MCF 10A (cell line): ENCODE results near the gene NAP1L5. TPM values are rescaled to one million over a fixed set of nuclear protein-coding genes. Genes with fewer than 3 reads are reported as not detected.

ENCODE experiments used
- BruUV-seq: library from RNA; stranded (reverse); fragments of 400-500 nt; replicated peaks from 2 replicates; lab custom pipeline; 2021; lab: Mats Ljungman, UMichigan
- CTCF ChIA-PET: fragments of 300-600 bp; sonication (Branson Sonifier 250); formaldehyde crosslinking; extraction: SDS; loops from one replicate; lab custom pipeline; 2021; ENCODE audit warnings: antibody characterized with exemption, inconsistent platforms; lab: Yijun Ruan, JAX
- POLR2A ChIA-PET: fragments of 300-600, 350-650 bp; sonication (Branson Sonifier 250); formaldehyde crosslinking; extraction: SDS; loops from one replicate; lab custom pipeline; 2020; ENCODE audit warnings: antibody characterized with exemption, inconsistent platforms; lab: Yijun Ruan, JAX
- DNase-seq: peaks from one replicate; pipeline ENCODE4 v3.0.0-alpha.2; 2018; ENCODE audit not compliant: unreplicated experiment
- H3K27ac Mint-ChIP-seq: one replicate; pipeline ENCODE4 v1.8.0; 2022; ENCODE audit warnings: mild to moderate bottlenecking, low read depth, mixed read lengths; ENCODE audit not compliant: unreplicated experiment
- H3K27me3 Mint-ChIP-seq: one replicate; pipeline ENCODE4 v1.8.0; 2022; ENCODE audit warnings: mixed read lengths; ENCODE audit not compliant: insufficient read depth, unreplicated experiment
- H3K36me3 Mint-ChIP-seq: one replicate; pipeline ENCODE4 v1.8.0; 2022; ENCODE audit warnings: mild to moderate bottlenecking, moderate library complexity, mixed read lengths; ENCODE audit not compliant: insufficient read depth, unreplicated experiment
- H3K4me1 Mint-ChIP-seq: one replicate; pipeline ENCODE4 v1.8.0; 2022; ENCODE audit warnings: mixed read lengths; ENCODE audit not compliant: insufficient read depth, unreplicated experiment
- H3K4me3 Mint-ChIP-seq: one replicate; pipeline ENCODE4 v1.8.0; 2022; ENCODE audit warnings: mild to moderate bottlenecking, moderate library complexity, mixed read lengths; ENCODE audit not compliant: unreplicated experiment
- H3K9me3 Mint-ChIP-seq: one replicate; pipeline ENCODE4 v1.8.0; 2022; ENCODE audit warnings: mixed read lengths; ENCODE audit not compliant: unreplicated experiment
- CTCF ChIP-seq: fragments of 200-600 bp; IDR thresholded peaks from one replicate; pipeline ENCODE4 v1.8.0; 2022; ENCODE audit warnings: antibody characterized with exemption, mild to moderate bottlenecking; ENCODE audit not compliant: unreplicated experiment
- intact Hi-C: fragments of 100-400 bp; cut with micrococcal nuclease; formaldehyde crosslinking; loops from 2 replicates; pipeline ENCODE4 v1.14.1; 2022
- total RNA-seq: library from RNA; stranded (reverse); gene quantifications from 2 replicates; pipeline ENCODE4 v1.2.3, GENCODE V29; 2022

NAP1L5 gene
- total RNA-seq, 1 experiment from 2014 or later: 0.30 TPM

- intact Hi-C loops: no loop called here
- peak overlapping the region; percentile 83 for H3K27ac Mint-ChIP-seq
- CTCF ChIA-PET: interaction anchor here (0.9 to 8.0 kb wide), 8 partner anchors 10 to 138 kb away, joined by 3 to 149 read pairs (median 8); partner anchors contain the start of genes HERC3 and PYURF
- BruUV-seq: no TSS peak
- H3K4me3 Mint-ChIP-seq: peak overlapping the region; percentile 9
- H3K4me1 Mint-ChIP-seq: peaks cover 15% of the 10 kb centered on the region
- DNase-seq: peak; percentile 76
- H3K27me3 Mint-ChIP-seq: no peaks in the 10 kb centered on the region
- H3K9me3 Mint-ChIP-seq: no peaks in the 10 kb centered on the region
- peaks cover 30% of the 10 kb centered on the region for H3K36me3 Mint-ChIP-seq
- no peak for TF ChIP-seq CTCF
- POLR2A ChIA-PET: interaction anchor here (1.0 to 2.2 kb wide), 6 partner anchors 9 to 138 kb away, joined by 3 to 13 read pairs (median 6); partner anchors contain the start of genes HERC3 and PYURF
These were observed 35.9 kb downstream of the NAP1L5 start for GRCh38 chr4:88661739-88662138.

- H3K27ac Mint-ChIP-seq: no peak overlapping the region
- ChIA-PET CTCF (interaction anchor here (0.6 to 8.0 kb wide), 10 partner anchors 9 to 361 kb away, joined by 3 to 149 read pairs (median 8); partner anchors contain the start of gene PYURF), POLR2A (interaction anchor here (1.0 to 2.2 kb wide), 5 partner anchors 10 to 137 kb away, joined by 3 to 13 read pairs (median 9); partner anchors contain the start of genes HERC3 and PYURF)
- BruUV-seq: no TSS peak
- H3K9me3 Mint-ChIP-seq: no peaks in the 10 kb centered on the region
- no peak overlapping the region for H3K4me3 Mint-ChIP-seq
- intact Hi-C loops: no loop called here
- DNase-seq: peak; percentile 10
- H3K27me3 Mint-ChIP-seq: no peaks in the 10 kb centered on the region
- no peak for TF ChIP-seq CTCF
- peaks cover 15% of the 10 kb centered on the region for H3K4me1 Mint-ChIP-seq
- H3K36me3 Mint-ChIP-seq: peaks cover 35% of the 10 kb centered on the region
These were observed 37.0 kb downstream of the NAP1L5 start for GRCh38 chr4:88660446-88661294.

- Mint-ChIP-seq H3K36me3 (peaks cover 42% of the 10 kb centered on the region), H3K27ac (no peak overlapping the region), H3K27me3 (no peaks in the 10 kb centered on the region), H3K4me1 (peaks cover 15% of the 10 kb centered on the region), H3K9me3 (no peaks in the 10 kb centered on the region), H3K4me3 (no peak overlapping the region)
- intact Hi-C loops: loop anchor here (1.0 to 5.0 kb wide), 3 partner anchors 48 to 121 kb away; no protein-coding TSS in a partner anchor
- no peak for TF ChIP-seq CTCF
- CTCF ChIA-PET: interaction anchor here (0.6 to 8.0 kb wide), 22 partner anchors 8 to 383 kb away, joined by 3 to 149 read pairs (median 6); partner anchors contain the start of gene PYURF
- POLR2A ChIA-PET: interaction anchor here (0.9 to 1.4 kb wide), 10 partner anchors 10 to 135 kb away, joined by 3 to 29 read pairs (median 6); partner anchors contain the start of genes HERC3 and PYURF
- DNase-seq: no peak
- BruUV-seq: no TSS peak
These were observed 37.8 kb downstream of the NAP1L5 start for GRCh38 chr4:88659890-88660208.
